Type B pancreatic cell (in vitro differentiated cells): ENCODE measurements around the gene GAGE13. TPM values are rescaled to one million over a fixed set of nuclear protein-coding genes. Genes with fewer than 3 reads are reported as not detected.
"Not testable (repeated sequence)": the region's sequence is repeated elsewhere in the genome, so short reads cannot be mapped to it uniquely, and the experiment has no call there.

Source experiments
- DNase-seq: peaks from one replicate; pipeline ENCODE4 v3.0.0; 2021; ENCODE audit warnings: mixed read lengths; ENCODE audit not compliant: unreplicated experiment; ENCODE audit errors: extremely low spot score
- H3K27ac Mint-ChIP-seq: 2 replicates; pipeline ENCODE4 v1.8.0; 2021; ENCODE audit warnings: mild to moderate bottlenecking, mixed read lengths
- H3K27me3 Mint-ChIP-seq: 2 replicates; pipeline ENCODE4 v1.8.0; 2021; ENCODE audit warnings: mixed read lengths
- H3K36me3 Mint-ChIP-seq: 2 replicates; pipeline ENCODE4 v1.8.0; 2021; ENCODE audit warnings: mixed read lengths
- H3K4me1 Mint-ChIP-seq: one replicate; pipeline ENCODE4 v1.8.0; 2021; ENCODE audit warnings: mixed read lengths; ENCODE audit not compliant: unreplicated experiment
- H3K4me3 Mint-ChIP-seq: 2 replicates; pipeline ENCODE4 v1.8.0; 2021; ENCODE audit warnings: mild to moderate bottlenecking, mixed read lengths
- H3K9me3 Mint-ChIP-seq: 2 replicates; pipeline ENCODE4 v1.8.0; 2021; ENCODE audit warnings: mixed read lengths
- CTCF ChIP-seq: fragments of 200-600 bp; sonication (generic); conservative IDR thresholded peaks from 2 replicates; pipeline ENCODE4 v1.5.0; 2021; ENCODE audit warnings: antibody characterized with exemption, mild to moderate bottlenecking
- total RNA-seq: library from RNA; stranded (reverse); gene quantifications from 2 replicates; pipeline ENCODE4 v1.2.1, GENCODE V29; 2021; ENCODE audit warnings: low replicate concordance

Gene GAGE13
- total RNA-seq, 1 donor from 2014 or later, result not detected

GRCh38 chrX:49290215-49290614, 41.2 kb upstream of the GAGE13 start:
- DNase-seq, result no peak
- TF ChIP-seq CTCF, result no peak
- Mint-ChIP-seq H3K36me3 (no peaks in the 10 kb centered on the region), H3K4me3 (no peak overlapping the region), H3K27me3 (no peaks in the 10 kb centered on the region), H3K27ac (no peak overlapping the region), H3K4me1 (peaks cover 3% of the 10 kb centered on the region), H3K9me3 (no peaks in the 10 kb centered on the region)

- H3K36me3 Mint-ChIP-seq, result no peaks in the 10 kb centered on the region
- H3K27ac Mint-ChIP-seq, result no peak overlapping the region
- no peak overlapping the region for H3K4me3 Mint-ChIP-seq
Observed at GRCh38 chrX:49291615-49292337, 39.6 kb upstream of the GAGE13 start.

GRCh38 chrX:49292400-49293362, 38.7 kb upstream of the GAGE13 start:
- Mint-ChIP-seq H3K9me3 (no peaks in the 10 kb centered on the region), H3K27ac (no peak overlapping the region), H3K4me3 (no peak overlapping the region), H3K36me3 (no peaks in the 10 kb centered on the region), H3K4me1 (peaks cover 3% of the 10 kb centered on the region), H3K27me3 (no peaks in the 10 kb centered on the region)
- TF ChIP-seq CTCF, result no peak
- no peak for DNase-seq

More at GRCh38 chrX:49291615-49292337, 39.6 kb upstream of the GAGE13 start:
- TF ChIP-seq CTCF, result peak; percentile 74
- DNase-seq, result no peak
- Mint-ChIP-seq H3K27me3 (no peaks in the 10 kb centered on the region), H3K9me3 (no peaks in the 10 kb centered on the region), H3K4me1 (peaks cover 3% of the 10 kb centered on the region)

GRCh38 chrX:49299293-49299692, 32.1 kb upstream of the GAGE13 start:
- not testable (repeated sequence) for H3K4me1 Mint-ChIP-seq, H3K27ac Mint-ChIP-seq, H3K36me3 Mint-ChIP-seq, H3K4me3 Mint-ChIP-seq, DNase-seq, H3K27me3 Mint-ChIP-seq, H3K9me3 Mint-ChIP-seq

GRCh38 chrX:49300703-49301102, 30.7 kb upstream of the GAGE13 start:
- Mint-ChIP-seq H3K27me3 (no peaks in the 10 kb centered on the region), H3K4me1 (no peaks in the 10 kb centered on the region), H3K27ac (no peak overlapping the region), H3K9me3 (no peaks in the 10 kb centered on the region), H3K36me3 (no peaks in the 10 kb centered on the region), H3K4me3 (no peak overlapping the region)
- DNase-seq, result no peak
- no peak for TF ChIP-seq CTCF

GRCh38 chrX:49303346-49303745, 28.0 kb upstream of the GAGE13 start, which contains the start of gene GAGE10:
Gene GAGE10, plus strand, starts transcription at chrX:49303646. Its CDS starts 1,214 bp downstream, at chrX:49304860.
- Mint-ChIP-seq H3K36me3 (no peaks in the 10 kb centered on the region), H3K4me3 (no peak within 1 kb of the TSS), H3K27ac (no peak within 1 kb of the TSS), H3K4me1 (no peaks in the 10 kb centered on the region), H3K9me3 (no peaks in the 10 kb centered on the region), H3K27me3 (no peaks in the 10 kb centered on the region)
- DNase-seq, result no peak
- TF ChIP-seq CTCF, result no peak

- not testable (repeated sequence) for H3K9me3 Mint-ChIP-seq, H3K4me1 Mint-ChIP-seq
Observed at GRCh38 chrX:49307775-49308174, 23.6 kb upstream of the GAGE13 start.

More at GRCh38 chrX:49307775-49308174, 23.6 kb upstream of the GAGE13 start:
- not testable (repeated sequence) for H3K4me3 Mint-ChIP-seq, H3K27me3 Mint-ChIP-seq, H3K36me3 Mint-ChIP-seq, DNase-seq, H3K27ac Mint-ChIP-seq
